SU-DHL-6 (cell line): ENCODE measurements around the gene KRTAP9-3.

Experiments used
- EZH2phosphoT487 ChIP-seq: fragments of 200-600 bp; sonication (generic), shearing (Covaris generic); conservative IDR thresholded peaks from 2 replicates; pipeline ENCODE4 v1.6.1; 2018; ENCODE audit warnings: mild to moderate bottlenecking, antibody characterized with exemption, low read length, moderate library complexity, mixed read lengths
- TF ChIP-seq, protein P1 (sequence below): fragments of 200-600 bp; sonication (generic); IDR thresholded peaks from one replicate; pipeline ENCODE4 v1.5.1; 2017; ENCODE audit warnings: antibody characterized with exemption, mild to moderate bottlenecking, low read length, moderate library complexity; ENCODE audit not compliant: insufficient read depth, poor library complexity, severe bottlenecking

DNA sequence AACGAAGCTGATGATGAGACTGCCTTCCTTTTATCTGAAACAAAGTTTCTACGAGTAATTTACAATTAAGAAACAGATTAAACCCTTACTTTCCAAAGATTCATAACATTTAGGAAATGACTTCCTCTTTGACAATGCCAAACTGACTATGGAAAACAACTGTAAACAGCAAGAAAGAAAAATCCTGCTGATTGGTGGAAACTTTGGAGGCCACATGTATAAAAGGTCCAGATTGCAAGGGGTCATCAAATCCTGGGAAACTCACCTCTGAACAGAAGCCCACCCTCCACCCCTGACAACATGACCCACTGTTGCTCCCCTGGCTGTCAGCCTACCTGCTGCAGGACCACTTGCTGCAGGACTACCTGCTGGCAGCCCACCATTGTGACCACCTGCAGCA, 32.8 kb downstream of the KRTAP9-3 start, which contains the start of gene KRTAP9-6:
- TF ChIP-seq EZH2phosphoT487: no peak
- TF ChIP-seq, protein P1, sequence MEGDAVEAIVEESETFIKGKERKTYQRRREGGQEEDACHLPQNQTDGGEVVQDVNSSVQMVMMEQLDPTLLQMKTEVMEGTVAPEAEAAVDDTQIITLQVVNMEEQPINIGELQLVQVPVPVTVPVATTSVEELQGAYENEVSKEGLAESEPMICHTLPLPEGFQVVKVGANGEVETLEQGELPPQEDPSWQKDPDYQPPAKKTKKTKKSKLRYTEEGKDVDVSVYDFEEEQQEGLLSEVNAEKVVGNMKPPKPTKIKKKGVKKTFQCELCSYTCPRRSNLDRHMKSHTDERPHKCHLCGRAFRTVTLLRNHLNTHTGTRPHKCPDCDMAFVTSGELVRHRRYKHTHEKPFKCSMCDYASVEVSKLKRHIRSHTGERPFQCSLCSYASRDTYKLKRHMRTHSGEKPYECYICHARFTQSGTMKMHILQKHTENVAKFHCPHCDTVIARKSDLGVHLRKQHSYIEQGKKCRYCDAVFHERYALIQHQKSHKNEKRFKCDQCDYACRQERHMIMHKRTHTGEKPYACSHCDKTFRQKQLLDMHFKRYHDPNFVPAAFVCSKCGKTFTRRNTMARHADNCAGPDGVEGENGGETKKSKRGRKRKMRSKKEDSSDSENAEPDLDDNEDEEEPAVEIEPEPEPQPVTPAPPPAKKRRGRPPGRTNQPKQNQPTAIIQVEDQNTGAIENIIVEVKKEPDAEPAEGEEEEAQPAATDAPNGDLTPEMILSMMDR: no peak
